GM19025 (cell line): ENCODE data around the gene BEST1.

Experiments
- ATAC-seq: cut with Tn5 transposase; IDR thresholded peaks from one replicate; pipeline ENCODE4 v1.9.1; 2021; ENCODE audit warnings: mild to moderate bottlenecking, low read depth, moderate library complexity; ENCODE audit not compliant: unreplicated experiment

The BEST1 gene

DNA sequence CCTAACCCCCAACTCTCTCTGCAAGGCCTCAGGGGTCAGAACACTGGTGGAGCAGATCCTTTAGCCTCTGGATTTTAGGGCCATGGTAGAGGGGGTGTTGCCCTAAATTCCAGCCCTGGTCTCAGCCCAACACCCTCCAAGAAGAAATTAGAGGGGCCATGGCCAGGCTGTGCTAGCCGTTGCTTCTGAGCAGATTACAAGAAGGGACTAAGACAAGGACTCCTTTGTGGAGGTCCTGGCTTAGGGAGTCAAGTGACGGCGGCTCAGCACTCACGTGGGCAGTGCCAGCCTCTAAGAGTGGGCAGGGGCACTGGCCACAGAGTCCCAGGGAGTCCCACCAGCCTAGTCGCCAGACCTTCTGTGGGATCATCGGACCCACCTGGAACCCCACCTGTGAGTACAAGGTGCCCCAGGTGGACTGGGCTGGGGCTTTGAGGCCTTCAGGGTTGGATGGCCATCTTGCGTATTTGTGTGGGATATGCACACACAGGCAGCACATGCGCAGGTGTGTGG, at the start of gene BEST1:
BEST1 (plus strand) TSS at position 317 of the 513 bp plus-strand sequence. CDS start 1,456 bp downstream, outside the sequence.
- ATAC-seq = no peak

DNA sequence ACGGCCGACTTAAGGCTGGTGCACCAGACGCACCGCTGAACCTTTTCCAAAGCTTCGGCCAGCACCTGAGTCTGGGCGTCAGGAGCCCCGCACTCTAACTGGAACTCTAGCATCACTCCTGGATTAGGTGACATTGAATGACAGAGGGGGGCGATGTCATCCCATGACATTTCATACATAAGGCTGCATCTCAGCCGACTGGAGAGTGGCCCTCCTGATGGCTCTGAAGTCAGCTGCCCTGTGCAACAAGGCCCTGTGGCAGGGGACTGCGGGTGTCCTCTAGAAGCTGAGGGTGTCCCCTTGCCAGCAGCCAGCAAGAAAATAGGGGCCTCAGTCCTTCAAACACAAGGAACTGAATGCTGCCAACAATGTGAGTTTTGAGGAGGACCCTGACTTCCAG, 48.8 kb upstream of the BEST1 start:
- ATAC-seq = no peak

DNA sequence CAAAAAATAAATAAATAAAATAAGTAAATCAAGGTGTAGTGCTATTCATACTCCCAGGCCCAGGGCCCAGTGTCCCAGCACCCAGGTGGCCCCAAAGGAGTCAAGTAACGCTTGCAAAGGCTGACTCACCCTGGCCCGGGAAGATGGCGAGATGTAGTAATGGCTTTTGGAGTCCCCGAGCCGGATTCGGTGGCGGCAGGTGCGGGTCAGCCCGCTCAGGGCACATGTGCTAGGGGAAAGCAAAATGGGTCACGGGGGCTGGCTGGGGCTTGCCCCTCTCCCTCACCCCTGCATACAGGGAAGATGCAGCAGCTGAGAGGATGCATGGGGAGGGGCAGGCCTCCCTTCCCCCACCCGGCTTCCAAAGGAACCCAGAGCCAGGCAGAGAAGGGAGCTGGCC, 47.8 kb upstream of the BEST1 start:
- ATAC-seq = no peak

DNA sequence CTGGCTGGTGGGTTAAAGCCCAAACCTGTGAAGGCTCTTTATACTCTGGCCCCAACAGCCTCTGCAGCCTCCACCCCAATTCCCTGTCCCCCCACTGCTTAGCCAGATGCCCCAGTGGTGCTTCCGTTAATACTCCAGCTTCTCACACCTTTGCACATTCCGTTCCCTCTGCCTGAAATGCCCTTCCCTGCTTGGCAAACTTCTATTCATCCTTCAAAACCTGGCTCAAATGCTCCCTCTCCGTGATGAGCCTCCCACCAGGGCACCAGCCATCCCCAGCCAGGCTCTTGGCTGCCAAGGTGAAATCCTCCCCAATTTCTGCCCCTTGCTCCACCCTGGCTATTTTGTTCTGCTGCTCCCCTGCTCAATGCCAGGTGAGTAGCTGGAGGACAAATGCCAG, 46.3 kb upstream of the BEST1 start:
- ATAC-seq = no peak

DNA sequence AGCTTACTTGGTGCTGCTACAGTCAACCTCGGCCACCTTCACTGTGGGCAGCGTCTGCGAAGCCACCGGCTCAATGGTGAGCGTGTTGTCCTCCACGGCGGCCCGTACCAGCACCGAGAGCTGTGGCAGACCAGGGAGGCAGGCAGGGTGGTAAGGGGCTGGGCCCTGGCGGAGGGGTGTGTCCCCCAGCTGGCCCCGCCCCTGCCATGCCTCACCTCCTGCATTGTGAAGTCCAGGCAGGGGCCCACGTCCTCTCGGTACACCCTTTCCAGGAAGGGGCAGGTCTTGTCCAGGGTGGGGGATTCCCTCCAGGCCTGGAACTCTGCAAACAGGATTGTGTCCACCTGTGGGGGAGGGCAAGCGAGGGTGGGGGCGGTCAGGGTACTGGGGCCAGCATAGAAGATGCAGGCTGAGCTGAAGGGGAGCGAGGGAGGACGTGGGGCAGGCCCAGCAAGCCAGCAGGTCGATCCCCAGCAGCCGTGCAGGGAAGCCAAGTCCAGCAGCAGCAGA, 45.6 kb upstream of the BEST1 start:
- no peak for ATAC-seq

DNA sequence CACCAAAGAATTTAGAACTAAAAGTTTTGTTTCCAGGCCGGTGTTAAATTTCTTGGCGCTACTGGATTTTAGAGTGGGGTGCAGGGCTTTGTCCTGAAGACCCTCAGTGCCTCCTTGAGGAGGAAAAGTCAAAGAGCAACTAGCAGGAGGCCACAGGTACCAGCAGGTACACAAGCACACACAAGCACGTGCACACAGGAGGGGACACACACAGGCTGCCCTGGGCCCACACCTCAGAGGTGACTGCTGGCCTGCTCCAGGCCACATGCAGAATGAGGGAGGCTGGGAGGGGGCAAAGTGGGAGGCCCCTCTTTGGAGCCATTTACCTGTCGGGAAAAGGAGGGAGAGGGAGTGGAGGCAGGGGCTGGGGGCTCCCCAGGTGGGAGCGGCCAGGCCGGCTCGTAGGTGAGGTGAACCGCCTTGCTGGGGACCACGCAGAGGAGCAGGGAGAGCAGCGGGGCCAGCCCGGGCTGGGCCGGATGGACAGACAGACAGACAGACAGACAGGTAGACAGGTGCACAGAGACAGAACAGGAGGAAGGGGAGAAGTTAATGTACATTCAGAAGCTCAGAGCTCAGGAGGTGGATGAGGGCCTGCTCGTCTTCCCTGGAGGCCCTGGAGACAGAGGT, 45.0 kb upstream of the BEST1 start:
- no peak for ATAC-seq

DNA sequence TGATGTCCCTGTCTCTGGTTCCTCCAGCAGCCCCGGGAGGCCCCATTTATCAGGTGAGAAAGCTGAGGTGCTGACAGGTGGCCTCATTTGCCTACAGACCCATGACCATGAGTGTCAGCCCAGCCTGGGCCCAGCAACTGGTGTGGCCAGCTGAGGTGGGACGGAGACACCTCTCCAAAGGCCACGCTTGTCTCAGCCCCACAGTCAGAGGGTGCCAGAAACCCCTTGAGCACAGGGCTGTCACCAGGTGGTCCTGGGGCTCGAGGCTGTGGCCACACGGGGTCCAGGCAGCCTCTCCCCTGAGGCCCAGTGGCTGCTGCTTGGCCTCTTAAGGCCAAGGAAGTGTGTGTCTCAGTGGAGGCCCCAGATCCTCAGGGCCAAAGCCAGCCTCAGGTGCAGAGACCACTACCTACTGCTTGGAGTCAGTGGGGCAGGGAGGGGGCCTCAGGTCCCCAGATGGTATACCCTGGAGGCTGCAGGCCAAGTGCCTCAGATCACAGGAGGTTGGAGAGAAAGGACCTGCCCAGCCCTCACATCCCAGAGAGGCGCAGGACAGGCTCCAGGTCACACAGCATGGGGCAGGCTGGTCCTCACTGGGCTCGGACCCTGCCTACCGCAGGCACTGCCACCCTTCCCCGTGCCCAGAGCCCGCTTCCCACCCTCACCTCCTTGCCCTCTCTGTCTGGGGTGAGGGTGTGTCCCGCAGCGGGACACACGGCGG, 44.2 kb upstream of the BEST1 start:
- no peak for ATAC-seq

DNA sequence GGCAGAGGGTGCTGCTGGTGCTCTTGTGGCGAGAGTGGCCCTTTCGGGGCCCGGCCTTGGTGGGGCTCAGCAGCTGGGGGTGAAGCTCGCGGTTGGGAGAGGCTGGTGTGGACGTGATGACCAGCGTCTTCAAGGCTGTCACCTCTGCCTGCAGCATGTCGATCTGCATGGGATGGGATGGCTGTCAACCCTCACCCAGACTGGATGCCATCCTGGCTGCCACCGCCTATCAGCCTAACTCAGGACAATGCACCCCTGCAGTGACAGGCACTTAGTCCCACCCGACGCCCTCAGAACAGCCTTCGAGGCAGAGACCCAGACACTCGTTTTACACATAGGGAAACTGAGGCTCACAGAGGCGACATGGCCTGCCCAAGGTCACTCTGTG, 43.6 kb upstream of the BEST1 start:
- no peak for ATAC-seq

DNA sequence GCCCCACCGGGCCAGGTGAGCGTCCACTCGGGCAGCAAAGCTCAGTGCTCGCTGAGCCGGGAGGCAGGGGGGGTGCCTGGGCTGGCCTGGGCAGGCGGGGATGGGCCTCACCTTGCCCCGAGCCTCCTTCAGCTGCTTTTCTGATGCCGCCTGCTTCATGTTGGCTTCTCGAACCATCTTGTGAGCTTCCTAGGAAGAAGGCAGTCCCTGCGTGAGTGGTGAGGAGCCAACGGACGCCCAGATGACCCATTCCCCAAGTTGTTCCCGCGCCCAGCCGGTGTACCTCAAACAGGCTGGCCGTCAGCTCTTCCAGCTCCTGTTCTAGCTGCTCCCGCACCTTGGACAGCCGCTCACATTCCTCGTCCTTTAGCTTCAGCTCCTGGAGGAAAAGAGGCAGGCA, 42.9 kb upstream of the BEST1 start:
- ATAC-seq = no peak

DNA sequence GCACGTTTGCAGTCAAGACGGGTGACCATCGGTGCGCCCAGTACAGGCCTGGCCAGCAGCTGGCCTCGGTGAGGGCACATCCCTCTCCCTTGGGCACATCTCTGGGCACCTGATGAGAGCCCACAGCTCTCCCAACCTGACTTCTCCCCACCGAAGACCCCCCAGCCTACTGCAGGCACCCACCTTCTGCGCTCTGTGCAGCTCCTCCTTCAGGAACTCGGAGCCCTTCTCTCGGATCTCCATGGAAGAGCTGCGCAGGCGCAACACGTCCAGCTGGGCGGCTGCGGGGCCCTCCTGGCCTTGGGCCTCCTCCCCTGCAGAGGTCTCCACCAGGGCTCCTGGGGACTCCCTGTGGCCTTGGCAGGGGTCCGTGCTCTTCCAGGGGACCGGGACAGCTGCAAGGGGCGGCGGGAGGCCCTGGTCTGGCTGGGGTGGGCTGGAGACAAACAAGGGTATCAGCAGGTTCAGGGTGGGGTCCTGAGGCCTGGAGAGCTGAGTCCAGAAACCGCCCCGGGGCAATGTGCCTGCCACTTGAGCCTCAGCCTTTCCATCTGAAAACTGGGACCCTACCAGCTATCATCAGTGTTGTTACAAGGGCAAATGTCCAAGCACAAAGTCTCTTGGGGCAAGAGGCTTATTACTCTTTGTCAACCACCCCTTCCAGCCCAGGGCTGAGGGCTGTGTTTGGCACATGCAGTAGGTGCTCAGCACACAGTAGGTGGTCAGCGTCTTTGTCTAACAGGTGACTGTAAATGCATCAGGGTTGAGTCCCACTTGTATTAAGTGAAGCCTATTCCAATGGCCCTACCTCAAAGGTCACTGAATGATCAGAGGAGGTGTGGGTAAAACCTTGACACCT, 42.1 kb upstream of the BEST1 start:
- no peak for ATAC-seq

DNA sequence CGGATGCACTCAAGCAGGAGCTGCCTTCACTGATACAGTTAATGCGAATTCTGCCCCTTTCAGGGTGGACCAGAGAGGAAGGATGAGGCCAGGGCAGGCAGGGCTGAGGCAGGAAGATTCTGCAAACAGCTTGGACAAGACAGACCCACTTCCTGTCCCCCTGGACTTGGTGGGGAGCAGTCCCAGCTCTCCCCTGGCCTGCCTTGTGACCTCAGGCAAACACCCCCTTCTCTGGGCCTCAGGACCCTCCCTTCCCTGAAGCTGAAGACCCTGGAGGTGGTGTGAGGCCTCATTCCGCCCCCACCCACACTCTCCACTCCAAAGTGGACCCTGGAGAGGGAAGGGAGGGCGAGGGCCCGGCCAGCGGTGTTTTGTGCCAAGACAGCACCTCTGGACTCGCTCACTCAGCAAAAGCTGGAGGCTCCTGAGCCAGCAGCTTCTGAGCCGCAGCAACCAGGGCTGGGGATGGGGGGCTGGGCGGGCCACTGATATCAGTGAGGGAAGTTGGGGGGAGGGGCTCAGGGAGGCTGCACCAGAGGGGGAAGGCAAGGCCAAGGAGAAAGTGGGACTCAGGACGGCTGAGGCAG, 41.3 kb upstream of the BEST1 start:
- no peak for ATAC-seq

DNA sequence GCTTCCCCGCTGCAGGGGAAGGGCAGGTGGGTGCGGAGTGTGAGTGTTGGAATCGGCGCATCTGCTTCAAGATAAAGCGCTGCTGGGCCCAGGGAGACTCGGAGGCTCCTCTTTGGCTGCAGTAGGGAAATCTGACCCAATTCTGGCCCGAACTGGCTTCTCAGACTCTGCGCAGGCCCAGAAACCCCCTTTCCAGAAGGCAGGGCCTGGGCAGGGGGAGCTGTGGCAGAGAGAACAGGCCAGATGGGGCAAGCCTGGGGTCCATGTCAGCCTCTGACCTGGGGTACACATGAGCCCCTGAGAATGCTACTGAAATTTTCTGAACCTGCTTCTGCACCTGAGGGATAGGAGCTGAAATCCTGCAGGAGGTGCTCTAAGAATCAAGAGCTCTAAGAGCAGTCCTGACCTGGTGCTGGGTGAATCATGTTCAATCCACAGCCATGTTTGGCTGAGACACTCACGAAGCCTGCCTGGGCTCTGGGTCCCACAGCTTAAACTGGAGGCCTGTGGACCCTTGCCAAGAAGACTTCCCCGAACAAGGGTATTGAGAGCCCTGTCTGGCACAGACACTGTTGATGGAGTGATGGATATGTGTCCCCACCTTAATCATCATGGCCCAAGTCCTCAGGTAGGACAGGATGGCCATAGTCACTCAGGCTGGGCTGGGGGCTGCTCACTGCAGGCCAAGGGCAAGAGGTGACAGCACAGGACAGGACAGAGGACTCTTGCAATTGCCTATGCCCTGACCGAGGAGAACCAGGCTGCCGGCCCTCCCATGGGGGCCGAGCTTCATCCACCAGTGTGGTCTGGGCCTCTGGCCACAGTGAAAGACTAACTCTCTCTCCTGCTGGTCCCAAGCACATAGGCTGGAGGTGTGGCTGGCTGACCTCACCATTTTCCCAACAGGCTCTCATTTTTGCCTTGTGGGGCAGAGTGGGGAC, 39.7 kb upstream of the BEST1 start:
- no peak for ATAC-seq

DNA sequence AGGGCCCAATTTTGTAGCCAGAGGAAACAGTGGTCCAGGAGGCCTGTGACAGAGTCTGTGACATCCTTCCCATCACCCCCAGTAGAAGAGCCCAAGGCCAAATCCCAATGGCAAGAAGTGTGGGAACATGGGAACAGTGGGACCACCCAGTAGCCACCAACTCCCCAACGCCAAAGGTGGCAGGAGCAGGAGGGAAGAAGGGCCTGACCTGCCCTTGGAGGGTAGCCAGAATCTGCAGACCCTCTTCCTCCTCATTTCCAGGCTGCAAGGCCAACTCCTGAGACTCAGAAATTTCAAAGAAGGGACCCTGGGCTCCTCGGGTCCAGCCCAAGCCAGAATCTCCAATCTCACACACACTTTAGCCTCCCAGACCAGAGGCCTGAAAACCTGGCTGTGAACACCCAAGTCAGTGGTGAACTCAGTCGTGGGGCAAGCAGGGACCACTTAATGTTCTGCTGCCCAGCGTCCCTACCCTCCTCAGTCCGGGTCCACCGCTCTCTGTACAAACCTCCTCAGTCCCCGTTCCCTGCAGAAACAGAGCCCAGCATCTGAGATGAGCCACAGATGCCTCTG, 38.9 kb upstream of the BEST1 start:
- ATAC-seq = no peak

DNA sequence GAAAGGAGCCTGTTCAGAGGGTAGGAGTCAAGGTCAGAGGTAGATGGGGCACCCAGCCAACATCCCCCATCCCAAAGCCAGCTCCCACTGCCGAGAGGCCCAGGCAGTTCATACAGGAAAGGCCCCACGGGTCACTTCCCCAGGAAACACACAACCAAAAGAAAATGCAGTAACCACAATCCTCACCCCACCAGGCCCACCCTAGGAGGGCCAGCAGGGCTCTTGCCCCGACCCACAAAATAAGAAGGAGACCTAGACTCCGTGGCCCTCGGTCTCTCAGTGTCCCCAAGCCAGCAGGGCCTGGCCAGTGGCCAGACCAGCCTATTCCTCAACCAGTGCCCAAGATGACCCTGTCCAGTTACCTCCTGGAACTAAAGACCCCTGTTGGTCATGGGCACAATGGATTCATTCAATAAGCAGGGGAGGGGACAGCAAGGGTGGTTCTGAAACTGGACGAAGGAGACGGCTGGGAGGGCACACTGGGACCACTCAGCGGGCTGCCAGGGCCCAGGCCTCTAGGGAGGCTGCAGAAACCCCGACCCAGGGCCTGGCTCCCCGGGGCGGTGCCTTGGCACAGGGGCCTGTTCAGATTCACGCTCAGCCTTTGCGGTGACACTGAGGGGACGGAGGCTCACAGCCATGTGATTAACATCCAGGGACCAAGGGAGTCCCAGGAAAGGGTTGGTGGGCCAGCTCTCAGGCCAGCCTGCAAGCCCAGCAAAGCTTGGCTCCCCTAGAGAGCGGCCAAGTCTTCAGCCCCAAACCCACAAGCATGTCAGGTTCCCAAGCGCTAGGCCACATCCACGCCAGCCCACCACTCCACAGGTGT, 38.2 kb upstream of the BEST1 start:
- no peak for ATAC-seq

DNA sequence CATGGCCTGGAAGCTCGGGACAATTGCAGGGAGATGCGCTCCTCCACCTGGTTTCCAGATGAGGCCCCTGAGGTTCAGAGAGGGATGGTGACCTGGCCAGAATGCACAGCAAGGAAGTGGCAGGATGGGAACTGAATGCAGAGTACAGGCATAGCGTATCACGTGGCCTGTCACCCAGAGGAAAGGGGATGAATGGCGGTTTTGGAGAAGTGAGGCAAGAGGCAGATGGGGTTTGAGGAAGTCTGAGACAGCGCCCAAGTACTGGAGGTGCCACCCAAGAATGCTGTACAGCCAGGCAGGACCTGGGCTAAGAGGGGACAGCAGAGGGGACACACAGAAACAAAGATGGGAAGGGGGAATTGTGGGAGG, 37.6 kb upstream of the BEST1 start:
- no peak for ATAC-seq

DNA sequence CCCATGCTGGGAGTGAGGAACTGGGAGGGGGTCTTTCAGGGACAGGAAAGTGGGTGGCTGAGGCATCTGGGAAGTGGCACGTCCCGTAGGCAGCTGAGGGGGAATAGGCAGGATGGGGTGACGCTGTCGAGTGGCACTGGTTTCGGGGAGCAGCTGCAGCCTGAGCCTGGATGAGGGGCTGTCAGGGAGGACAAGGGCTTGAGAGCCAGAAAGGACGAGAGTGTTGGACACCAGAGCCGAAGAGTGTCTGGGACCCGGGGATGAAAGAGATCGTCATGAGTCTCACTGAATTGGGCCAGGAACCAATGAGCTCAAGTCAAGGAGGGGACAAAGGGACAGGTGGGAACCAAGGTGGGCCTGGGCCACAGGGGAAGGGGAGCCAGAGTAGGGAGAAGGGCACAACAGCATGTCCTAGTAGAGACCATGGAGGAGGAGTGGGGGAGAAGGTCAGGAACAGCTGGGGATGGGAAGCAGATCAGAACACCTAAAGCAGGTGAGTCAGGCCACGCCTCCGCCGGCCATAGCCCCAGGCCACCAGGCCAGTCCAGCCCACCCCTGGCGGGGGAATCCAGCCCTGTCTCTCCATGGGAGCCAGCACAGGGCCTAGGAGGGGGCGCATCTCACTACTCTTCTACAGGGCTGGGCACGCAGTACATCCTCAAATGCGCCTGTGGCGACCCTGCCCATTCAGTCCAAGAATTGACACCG, 37.0 kb upstream of the BEST1 start:
- no peak for ATAC-seq

DNA sequence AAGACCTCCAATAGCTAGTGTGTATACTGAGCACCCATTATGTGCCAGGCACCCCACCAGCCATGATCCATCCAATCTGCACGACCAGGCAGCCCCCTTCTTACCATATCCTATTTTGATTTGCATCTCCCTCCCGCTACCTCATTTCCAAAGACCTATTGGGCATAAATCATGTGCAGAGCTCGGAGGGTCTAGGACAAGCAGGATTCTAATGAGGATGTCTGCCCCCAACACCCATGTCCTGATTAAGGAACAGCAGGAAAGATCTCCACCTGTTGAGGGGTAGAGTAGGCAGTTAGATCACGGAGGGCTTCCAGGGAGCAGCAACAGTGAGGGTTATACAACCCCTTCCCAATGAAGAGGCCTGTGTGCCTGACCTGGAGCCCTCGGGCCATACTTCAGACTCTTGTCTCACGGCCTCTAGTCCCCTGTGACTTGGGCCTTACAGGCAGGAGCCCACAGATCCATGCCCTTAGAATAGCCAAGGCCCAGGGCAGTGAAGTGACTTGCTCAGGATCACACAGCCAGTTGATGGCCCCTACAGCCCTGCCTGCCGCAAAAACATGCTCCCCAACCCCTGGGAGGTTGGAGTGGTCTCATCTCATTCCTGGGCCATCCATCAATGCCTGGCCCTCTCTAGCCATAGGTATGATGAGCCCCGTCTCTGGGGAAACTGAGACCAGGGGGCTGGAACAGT, 36.3 kb upstream of the BEST1 start:
- no peak for ATAC-seq
